ENCODE measurements around the gene TTLL4.

DNA sequence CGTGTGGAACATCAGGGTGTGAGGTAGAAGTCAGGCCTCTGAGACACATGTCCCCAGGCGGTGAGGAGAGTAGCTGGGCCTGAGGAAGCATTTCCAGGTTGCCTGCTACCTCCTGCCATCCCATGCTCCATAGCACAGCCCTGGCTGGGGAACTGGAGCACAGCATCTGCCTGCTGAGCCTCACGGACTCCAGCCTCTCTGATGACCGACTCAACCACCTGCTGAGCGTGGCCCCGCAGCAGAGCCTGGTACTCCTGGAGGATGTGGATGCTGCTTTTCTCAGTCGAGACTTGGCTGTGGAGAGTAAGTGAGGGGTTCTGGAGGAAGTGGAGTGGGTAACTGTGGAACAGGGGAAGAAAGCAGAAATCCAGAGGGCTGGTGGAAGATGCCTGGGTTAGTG is 48.3 kb upstream of the TTLL4 start:
- no peak for TF ChIP-seq EP300 (IDR thresholded peaks at IDR 0.05)
- TF ChIP-seq POLR2A (IDR thresholded peaks at IDR 0.05), result no peak
- TF ChIP-seq, protein P1, sequence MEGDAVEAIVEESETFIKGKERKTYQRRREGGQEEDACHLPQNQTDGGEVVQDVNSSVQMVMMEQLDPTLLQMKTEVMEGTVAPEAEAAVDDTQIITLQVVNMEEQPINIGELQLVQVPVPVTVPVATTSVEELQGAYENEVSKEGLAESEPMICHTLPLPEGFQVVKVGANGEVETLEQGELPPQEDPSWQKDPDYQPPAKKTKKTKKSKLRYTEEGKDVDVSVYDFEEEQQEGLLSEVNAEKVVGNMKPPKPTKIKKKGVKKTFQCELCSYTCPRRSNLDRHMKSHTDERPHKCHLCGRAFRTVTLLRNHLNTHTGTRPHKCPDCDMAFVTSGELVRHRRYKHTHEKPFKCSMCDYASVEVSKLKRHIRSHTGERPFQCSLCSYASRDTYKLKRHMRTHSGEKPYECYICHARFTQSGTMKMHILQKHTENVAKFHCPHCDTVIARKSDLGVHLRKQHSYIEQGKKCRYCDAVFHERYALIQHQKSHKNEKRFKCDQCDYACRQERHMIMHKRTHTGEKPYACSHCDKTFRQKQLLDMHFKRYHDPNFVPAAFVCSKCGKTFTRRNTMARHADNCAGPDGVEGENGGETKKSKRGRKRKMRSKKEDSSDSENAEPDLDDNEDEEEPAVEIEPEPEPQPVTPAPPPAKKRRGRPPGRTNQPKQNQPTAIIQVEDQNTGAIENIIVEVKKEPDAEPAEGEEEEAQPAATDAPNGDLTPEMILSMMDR (IDR thresholded peaks at IDR 0.05), result no peak
- no peak for TF ChIP-seq POLR2AphosphoS5 (IDR thresholded peaks at IDR 0.05)

All from suprapubic skin (tissue), 4 donors.